ENCODE data around the gene SDK1.

Gene SDK1

GRCh38 chr7:3493499-3493898 is 192.4 kb downstream of the SDK1 start:
- Histone ChIP-seq H3K4me3 (no peak overlapping the region), H3K27ac (no peak overlapping the region)

DNA sequence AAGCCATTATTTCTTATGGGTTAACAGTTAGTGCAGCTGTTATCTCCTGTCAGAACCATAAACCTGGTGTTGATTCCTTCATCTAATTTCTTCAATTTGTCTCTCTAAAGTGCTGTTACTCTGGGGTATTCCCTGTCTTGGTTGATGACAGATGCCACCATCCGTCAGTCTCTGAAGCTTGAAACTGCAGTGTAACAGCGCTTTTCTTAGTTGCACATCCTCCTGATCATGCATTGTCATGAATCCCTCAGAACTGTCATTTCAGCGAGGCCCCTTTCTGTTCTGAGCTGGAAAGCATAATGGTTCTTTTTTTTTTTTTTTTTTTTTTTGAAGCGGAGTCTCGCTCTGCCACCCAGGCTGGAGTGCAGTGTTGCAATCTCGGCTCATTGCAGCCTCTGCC is 193.9 kb downstream of the SDK1 start:
- Histone ChIP-seq H3K27ac (no peak overlapping the region), H3K4me3 (no peak overlapping the region)

- Histone ChIP-seq H3K27ac (no peak overlapping the region), H3K4me3 (no peak overlapping the region)
Observed at GRCh38 chr7:3495530-3495929, 194.5 kb downstream of the SDK1 start.

DNA sequence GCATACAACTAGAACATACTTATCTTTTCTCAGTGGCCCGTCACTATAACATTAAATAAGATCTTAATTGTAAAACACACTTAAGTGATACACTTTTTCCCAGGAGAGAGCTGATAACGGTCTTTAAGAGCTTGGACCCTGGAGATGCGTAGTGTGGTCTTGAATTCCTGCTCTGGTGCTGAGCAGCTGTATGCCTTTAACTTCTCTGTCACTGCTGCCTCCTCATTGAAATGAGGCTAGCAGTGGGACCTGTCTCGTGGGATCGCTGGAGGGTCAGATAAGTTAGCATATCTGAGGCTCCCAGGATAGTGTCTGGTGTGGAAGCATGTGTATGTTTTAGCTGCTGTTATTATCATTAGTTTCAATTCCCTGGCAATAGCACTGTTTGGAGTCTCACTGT is 194.9 kb downstream of the SDK1 start:
- no peak overlapping the region for H3K4me3 ChIP-seq
- no peak overlapping the region for H3K27ac ChIP-seq

DNA sequence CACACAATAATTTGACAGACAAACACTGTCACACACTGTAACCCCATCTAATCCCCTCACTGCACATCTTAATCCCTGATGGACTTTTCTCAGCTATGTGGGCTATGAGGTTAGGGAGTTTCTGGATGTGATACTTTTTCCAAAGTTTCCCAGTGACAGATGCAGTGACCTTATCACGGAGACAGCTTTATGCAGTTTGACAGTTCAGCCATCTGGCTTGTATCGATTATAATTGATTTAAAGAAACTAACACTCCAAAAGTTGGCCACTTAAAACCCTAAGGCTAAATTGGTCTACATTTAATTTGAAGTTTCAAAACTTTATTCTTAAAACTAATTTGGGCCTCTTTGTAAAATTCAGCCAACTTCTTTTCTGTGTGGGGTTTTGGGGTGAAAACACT is 196.7 kb downstream of the SDK1 start:
- H3K27ac ChIP-seq: no peak overlapping the region
- H3K4me3 ChIP-seq: no peak overlapping the region

DNA sequence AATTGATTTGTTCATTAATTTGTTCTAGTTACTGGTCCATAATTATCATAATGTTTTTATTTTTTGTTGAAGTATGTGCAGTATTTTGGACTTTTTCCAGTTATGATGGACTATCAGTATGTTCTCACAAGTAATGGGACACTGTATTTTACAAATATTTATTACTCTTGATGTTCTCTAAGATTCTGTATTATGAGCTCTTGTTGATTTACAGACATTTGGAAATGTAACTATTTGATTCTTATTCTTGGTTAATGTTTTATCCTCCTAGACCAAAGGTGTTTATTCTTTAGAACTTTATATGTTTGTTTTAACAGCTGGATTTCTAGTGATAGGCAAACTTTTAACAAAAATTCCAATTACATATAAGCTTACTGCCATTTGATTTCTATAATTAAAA is 200.6 kb downstream of the SDK1 start:
- H3K27ac ChIP-seq: no peak overlapping the region
- no peak overlapping the region for H3K4me3 ChIP-seq

GRCh38 chr7:3504384-3504783 is 203.3 kb downstream of the SDK1 start:
- H3K4me3 ChIP-seq: no peak overlapping the region
- no peak overlapping the region for H3K27ac ChIP-seq

GRCh38 chr7:3510101-3511020 is 209.3 kb downstream of the SDK1 start:
- no peak overlapping the region for H3K4me3 ChIP-seq
- H3K27ac ChIP-seq: no peak overlapping the region

DNA sequence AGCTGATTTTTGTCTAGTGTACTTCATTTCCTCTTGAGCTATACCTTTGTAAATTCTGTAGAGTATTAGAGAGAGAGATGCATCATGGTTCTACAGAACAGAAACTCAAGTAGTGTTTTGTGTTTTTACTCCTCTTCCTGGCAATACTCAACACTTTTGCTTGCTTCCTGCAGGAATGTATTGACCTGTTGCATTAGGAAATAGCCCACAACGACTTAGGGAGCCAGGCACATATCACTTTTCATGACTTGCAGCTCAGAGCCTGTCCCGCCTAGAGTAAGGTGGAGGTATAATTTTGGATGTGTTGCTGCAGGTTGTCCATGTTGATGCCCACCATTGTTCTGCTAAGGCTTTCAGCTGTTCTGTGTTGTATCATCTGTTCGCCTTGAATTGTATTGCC is 216.3 kb downstream of the SDK1 start:
- Histone ChIP-seq H3K27ac (no peak overlapping the region), H3K4me3 (no peak overlapping the region)

DNA sequence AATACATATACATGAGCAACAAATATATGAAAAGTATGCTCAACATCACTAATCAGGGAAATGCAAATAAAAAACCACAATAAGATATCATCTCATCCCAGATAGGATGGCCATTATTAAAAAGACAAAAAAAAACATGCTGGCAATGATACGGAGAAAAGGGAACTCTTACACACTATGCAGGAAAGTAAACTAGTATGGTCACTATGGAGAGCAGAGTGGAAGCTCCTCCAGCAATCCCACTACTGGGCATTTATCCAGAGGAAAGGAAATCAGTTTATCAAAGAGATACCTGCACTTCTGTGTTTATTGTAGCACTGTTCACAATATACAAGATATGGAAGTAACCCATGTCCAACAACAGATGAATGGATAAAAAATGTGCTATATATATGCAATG is 217.5 kb downstream of the SDK1 start:
- Histone ChIP-seq H3K27ac (no peak overlapping the region), H3K4me3 (no peak overlapping the region)

DNA sequence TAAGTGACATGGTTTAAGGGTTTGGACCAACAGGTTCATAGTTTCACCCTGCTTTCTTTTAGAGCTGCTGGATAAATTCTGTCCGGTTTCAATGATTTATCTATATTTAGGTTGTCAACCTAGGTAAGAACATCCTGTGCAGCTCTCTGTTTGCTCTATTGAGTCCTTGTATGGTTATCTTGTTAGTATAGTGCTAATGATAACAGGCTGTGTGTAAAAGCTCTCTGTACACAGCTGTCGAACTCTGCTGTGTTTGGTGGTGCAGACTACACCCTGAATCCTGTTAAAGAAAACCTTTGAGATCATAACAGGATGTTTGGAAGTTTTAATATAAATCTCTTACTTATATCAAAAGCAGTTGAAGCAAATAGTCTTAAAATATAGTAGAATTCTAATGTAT is 219.2 kb downstream of the SDK1 start:
- no peak overlapping the region for H3K27ac ChIP-seq
- H3K4me3 ChIP-seq: no peak overlapping the region

GRCh38 chr7:3527496-3528124 is 226.6 kb downstream of the SDK1 start:
- Histone ChIP-seq H3K4me3 (no peak overlapping the region), H3K27ac (no peak overlapping the region)

DNA sequence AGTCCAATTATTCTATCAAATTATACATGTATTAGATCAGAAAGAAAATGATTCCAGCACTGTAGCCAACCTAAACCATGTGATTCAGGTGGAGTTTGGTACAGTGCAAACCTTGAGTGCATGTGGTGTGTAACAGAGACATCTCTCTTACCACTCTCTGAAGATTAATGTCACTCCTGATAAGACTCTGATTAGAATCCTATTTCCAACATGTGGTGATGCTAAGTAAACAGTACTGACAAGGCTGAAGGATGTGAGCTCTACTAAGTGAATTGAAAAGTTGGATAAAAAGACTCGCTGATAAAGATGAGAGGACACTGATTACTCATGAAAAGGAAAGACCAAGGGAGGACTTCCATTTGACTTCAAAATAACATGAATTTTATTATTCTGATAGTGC is 232.0 kb downstream of the SDK1 start:
- no peak overlapping the region for H3K4me3 ChIP-seq
- H3K27ac ChIP-seq: no peak overlapping the region

DNA sequence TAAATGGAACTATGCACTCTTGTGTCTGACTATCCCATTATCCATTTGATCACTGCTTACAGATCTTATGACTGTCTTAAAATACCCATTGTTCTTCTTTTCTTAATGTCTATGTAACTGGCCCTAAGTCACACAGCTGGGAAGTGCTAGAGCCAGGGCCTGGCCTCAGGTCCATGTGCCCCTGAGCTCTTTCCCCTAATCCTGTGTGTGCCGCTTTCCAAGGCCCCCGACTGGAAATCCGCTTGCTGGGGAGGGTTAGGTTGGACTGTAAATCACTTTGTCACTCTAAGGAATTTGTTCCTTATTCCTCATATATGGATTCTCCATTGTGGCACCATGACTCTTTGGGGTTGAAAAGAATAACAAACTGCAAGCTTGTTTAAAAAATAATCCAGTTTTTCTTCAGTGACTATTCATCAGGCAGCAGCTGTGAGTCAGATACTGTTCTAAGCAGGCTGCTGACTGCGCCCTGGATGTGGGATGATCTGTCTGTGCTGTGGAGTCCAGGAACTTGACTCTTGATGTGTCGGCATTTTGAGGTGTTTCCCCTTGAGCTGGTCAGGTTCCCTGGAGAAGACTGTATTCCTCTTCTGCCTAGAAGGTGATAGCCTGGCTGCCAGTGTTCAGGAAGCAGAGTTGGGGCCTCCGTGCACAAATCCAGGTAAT is 236.3 kb downstream of the SDK1 start:
- Histone ChIP-seq H3K4me3 (no peak overlapping the region), H3K27ac (no peak overlapping the region)

- H3K4me3 ChIP-seq: no peak overlapping the region
- H3K27ac ChIP-seq: no peak overlapping the region
Observed at GRCh38 chr7:3538041-3538440, 237.0 kb downstream of the SDK1 start.

GRCh38 chr7:3540456-3541220 is 239.6 kb downstream of the SDK1 start:
- no peak overlapping the region for H3K27ac ChIP-seq
- H3K4me3 ChIP-seq: no peak overlapping the region

GRCh38 chr7:3544202-3544601 is 243.2 kb downstream of the SDK1 start:
- Histone ChIP-seq H3K27ac (no peak overlapping the region), H3K4me3 (no peak overlapping the region)

- Histone ChIP-seq H3K27ac (no peak overlapping the region), H3K4me3 (no peak overlapping the region)
Observed at GRCh38 chr7:3548815-3549214, 247.8 kb downstream of the SDK1 start.

- H3K27ac ChIP-seq: no peak overlapping the region
- H3K4me3 ChIP-seq: no peak overlapping the region
Observed at GRCh38 chr7:3549601-3550000, 248.5 kb downstream of the SDK1 start.

DNA sequence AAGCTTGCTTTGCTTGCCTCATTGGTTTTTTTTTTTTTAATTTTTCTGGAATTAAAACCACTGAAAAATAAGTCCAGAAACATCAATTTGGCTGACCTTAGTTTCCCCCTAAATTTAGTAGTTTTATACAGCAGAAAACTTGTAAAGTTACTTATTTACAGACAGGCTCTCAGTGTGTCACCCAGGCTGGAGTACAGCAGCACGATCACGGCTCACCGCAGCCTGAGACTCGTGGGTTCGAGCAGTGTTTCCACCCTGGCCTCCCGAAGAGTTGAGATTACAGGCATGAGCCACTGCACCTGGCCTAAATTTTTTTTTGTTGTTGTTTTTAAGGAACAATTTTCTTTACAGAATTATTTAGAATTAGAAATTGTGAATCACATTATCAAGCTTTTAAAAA is 250.5 kb downstream of the SDK1 start:
- H3K27ac ChIP-seq: no peak overlapping the region
- H3K4me3 ChIP-seq: no peak overlapping the region
